Measurements from ENCODE around the gene MED13L.

DNA sequence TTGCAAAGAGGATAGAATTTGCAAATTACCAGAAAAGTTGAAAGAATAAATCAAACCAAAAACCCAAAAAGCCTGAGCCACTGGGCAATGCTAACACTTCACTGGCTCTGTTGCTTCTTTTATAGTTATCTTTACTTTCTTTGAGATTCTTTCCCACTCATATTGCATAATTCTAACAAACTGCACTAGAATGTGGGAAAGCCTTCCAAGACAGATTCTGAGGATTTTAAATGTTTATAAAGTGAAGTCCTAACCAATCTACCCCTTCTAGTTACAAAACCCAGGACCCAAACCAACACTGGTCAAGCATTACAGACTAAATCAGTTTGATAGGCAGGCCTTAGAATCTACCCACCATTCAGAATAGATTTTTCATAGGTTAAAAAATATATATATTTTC is 150.9 kb downstream of the MED13L start:
- TF ChIP-seq, protein P1, sequence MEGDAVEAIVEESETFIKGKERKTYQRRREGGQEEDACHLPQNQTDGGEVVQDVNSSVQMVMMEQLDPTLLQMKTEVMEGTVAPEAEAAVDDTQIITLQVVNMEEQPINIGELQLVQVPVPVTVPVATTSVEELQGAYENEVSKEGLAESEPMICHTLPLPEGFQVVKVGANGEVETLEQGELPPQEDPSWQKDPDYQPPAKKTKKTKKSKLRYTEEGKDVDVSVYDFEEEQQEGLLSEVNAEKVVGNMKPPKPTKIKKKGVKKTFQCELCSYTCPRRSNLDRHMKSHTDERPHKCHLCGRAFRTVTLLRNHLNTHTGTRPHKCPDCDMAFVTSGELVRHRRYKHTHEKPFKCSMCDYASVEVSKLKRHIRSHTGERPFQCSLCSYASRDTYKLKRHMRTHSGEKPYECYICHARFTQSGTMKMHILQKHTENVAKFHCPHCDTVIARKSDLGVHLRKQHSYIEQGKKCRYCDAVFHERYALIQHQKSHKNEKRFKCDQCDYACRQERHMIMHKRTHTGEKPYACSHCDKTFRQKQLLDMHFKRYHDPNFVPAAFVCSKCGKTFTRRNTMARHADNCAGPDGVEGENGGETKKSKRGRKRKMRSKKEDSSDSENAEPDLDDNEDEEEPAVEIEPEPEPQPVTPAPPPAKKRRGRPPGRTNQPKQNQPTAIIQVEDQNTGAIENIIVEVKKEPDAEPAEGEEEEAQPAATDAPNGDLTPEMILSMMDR (IDR thresholded peaks at IDR 0.05) = no peak
- no peak for TF ChIP-seq POLR2A (IDR thresholded peaks at IDR 0.05)

Measured in lower leg skin (tissue), 3 donors.